Fibroblast of pulmonary artery (primary cell): Measurements from ENCODE around the gene TMEM213.

ENCODE experiments used
- DNase-seq: peaks from one replicate; pipeline ENCODE4 v3.0.0-alpha.2; 2010; ENCODE audit warnings: low read depth
- H3K4me3 ChIP-seq: replicated peaks from 2 replicates; pipeline ENCODE4 v1.5.1; 2011; ENCODE audit warnings: low read depth, mild to moderate bottlenecking, control low read depth, low read length, moderate library complexity
- TF ChIP-seq, protein P1 (sequence below): IDR thresholded peaks from 2 replicates; pipeline ENCODE4 v1.5.1; 2011; ENCODE audit warnings: mild to moderate bottlenecking, control low read depth, low read length, inconsistent platforms; ENCODE audit errors: missing control alignments

TMEM213 gene

GRCh38 chr7:138822867-138823535 is 25.2 kb downstream of the TMEM213 start:
- no peak for DNase-seq
- no peak overlapping the region for H3K4me3 ChIP-seq
- TF ChIP-seq, protein P1, sequence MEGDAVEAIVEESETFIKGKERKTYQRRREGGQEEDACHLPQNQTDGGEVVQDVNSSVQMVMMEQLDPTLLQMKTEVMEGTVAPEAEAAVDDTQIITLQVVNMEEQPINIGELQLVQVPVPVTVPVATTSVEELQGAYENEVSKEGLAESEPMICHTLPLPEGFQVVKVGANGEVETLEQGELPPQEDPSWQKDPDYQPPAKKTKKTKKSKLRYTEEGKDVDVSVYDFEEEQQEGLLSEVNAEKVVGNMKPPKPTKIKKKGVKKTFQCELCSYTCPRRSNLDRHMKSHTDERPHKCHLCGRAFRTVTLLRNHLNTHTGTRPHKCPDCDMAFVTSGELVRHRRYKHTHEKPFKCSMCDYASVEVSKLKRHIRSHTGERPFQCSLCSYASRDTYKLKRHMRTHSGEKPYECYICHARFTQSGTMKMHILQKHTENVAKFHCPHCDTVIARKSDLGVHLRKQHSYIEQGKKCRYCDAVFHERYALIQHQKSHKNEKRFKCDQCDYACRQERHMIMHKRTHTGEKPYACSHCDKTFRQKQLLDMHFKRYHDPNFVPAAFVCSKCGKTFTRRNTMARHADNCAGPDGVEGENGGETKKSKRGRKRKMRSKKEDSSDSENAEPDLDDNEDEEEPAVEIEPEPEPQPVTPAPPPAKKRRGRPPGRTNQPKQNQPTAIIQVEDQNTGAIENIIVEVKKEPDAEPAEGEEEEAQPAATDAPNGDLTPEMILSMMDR: no peak

GRCh38 chr7:138825049-138825721 is 27.4 kb downstream of the TMEM213 start:
- no peak for DNase-seq
- no peak overlapping the region for H3K4me3 ChIP-seq
- TF ChIP-seq, protein P1: no peak

- no peak overlapping the region for H3K4me3 ChIP-seq
- TF ChIP-seq, protein P1: no peak
- DNase-seq: no peak
These were observed 30.5 kb downstream of the TMEM213 start for GRCh38 chr7:138828302-138828701.

DNA sequence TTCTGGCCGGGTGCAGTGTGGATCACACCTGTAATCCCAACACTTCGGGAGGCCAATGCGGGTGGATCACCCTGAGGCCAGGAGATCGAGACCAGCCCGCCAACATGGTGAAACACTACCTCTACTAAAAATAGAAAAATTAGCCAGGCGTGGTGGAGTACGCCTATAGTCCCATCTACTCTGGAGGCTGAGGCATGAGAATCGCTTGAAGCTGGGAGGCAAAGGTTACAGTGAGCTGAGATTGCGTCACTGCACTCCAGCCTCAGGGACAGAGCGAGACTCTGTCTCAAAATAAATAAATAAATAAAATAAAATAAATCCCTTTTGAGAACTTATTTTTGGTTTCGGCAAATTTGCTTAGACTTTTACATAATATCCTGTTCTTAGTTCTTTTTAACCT is 31.5 kb downstream of the TMEM213 start:
- no peak for DNase-seq
- TF ChIP-seq, protein P1: no peak
- H3K4me3 ChIP-seq: no peak overlapping the region

DNA sequence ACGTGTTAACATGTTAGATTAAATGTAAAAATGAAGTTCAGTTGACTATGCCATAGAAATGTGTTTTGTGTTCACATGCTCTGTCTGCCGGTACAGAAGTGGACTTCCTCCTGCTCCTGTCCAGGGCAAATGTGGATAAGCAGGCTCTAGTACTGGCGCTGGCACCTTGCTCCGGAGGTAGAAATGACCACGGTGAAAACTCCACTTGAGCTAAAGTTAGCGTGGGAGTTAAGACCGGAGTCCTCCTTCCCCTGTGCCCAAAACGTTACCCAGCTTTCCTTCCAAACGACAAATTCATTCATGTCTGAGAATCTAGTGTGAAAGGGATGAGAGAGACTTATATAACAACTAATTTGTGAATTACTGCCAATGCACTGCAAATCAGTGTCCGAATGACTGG is 35.2 kb downstream of the TMEM213 start:
- TF ChIP-seq, protein P1: no peak
- DNase-seq: no peak
- no peak overlapping the region for H3K4me3 ChIP-seq

- no peak for DNase-seq
- TF ChIP-seq, protein P1: no peak
- H3K4me3 ChIP-seq: no peak overlapping the region
These were observed 35.8 kb downstream of the TMEM213 start for GRCh38 chr7:138833596-138833995.
